OCI-LY7 (cell line): ENCODE results near the gene SNX25. TPM values are rescaled to one million over a fixed set of nuclear protein-coding genes. Genes with fewer than 3 reads are reported as not detected.

Experiments used
- Bru-seq: library from RNA; stranded (reverse); fragments of 400-500 nt; gene quantifications from one replicate; lab custom pipeline; 2021; lab: Mats Ljungman, UMichigan
- BruChase-seq, 2 experiments: library from RNA; stranded (reverse); fragments of 400-500 nt; gene quantifications; one replicate each; lab custom pipeline; 2021; lab: Mats Ljungman, UMichigan
- BruUV-seq: library from RNA; stranded (reverse); fragments of 400-500 nt; replicated peaks from 2 replicates; lab custom pipeline; 2021; lab: Mats Ljungman, UMichigan
- CTCF ChIA-PET: fragments of 300-600 bp; sonication (Branson Sonifier 250); formaldehyde crosslinking; loops from one replicate; lab custom pipeline; 2022; ENCODE audit warnings: antibody characterized with exemption; ENCODE audit not compliant: unreplicated experiment; lab: Charles Lee
- POLR2A ChIA-PET: fragments of 300-600 bp; sonication (Branson Sonifier 250); formaldehyde crosslinking; loops from one replicate; lab custom pipeline; 2022; ENCODE audit warnings: antibody characterized with exemption; lab: Charles Lee
- DNase-seq: peaks from one replicate; pipeline ENCODE4 v3.0.0-alpha.2; 2015; ENCODE audit warnings: low spot score
- H2AFZ ChIP-seq: fragments of 200-600 bp; sonication (generic), shearing (Covaris generic); 2 replicates; pipeline ENCODE4 v1.6.1; 2014; ENCODE audit warnings: mild to moderate bottlenecking, antibody characterized with exemption, low read length, moderate library complexity
- H3K27ac ChIP-seq: fragments of 200-600 bp; sonication (generic); 2 replicates; pipeline ENCODE4 v1.5.1; 2014; ENCODE audit warnings: mixed run types, low read depth, mild to moderate bottlenecking, moderate library complexity, low read length, inconsistent platforms; ENCODE audit not compliant: poor library complexity, severe bottlenecking
- H3K36me3 ChIP-seq: fragments of 200-600 bp; sonication (generic); 2 replicates; pipeline ENCODE4 v1.6.1; 2014; ENCODE audit warnings: mild to moderate bottlenecking, antibody characterized with exemption, low read length, moderate library complexity, mixed read lengths; ENCODE audit not compliant: insufficient read depth
- H3K4me1 ChIP-seq: fragments of 200-600 bp; sonication (generic); 2 replicates; pipeline ENCODE4 v1.5.1; 2014; ENCODE audit warnings: mild to moderate bottlenecking, low read length; ENCODE audit not compliant: insufficient read depth, poor library complexity, severe bottlenecking
- H3K4me2 ChIP-seq: fragments of 200-600 bp; sonication (generic); 2 replicates; pipeline ENCODE4 v1.6.1; 2014; ENCODE audit warnings: mild to moderate bottlenecking, low read length
- H3K4me3 ChIP-seq: fragments of 200-600 bp; sonication (generic); 2 replicates; pipeline ENCODE4 v1.5.1; 2014; ENCODE audit warnings: mild to moderate bottlenecking, low read depth, low read length; ENCODE audit not compliant: poor library complexity, severe bottlenecking
- H3K79me2 ChIP-seq: fragments of 200-600 bp; sonication (generic); 2 replicates; pipeline ENCODE4 v1.6.1; 2016; ENCODE audit warnings: low read depth, mild to moderate bottlenecking, low read length, moderate library complexity, mixed read lengths; ENCODE audit not compliant: insufficient read depth
- H3K9me2 ChIP-seq: fragments of 200-600 bp; sonication (generic); 2 replicates; pipeline ENCODE4 v1.6.1; 2016; ENCODE audit warnings: mild to moderate bottlenecking, low read length, mixed read lengths; ENCODE audit not compliant: insufficient read depth
- H3K9me3 ChIP-seq: fragments of 200-600 bp; sonication (generic); 2 replicates; pipeline ENCODE4 v1.6.1; 2014; ENCODE audit warnings: mild to moderate bottlenecking, mixed run types, low read length, mixed read lengths
- H4K20me1 ChIP-seq: fragments of 200-600 bp; sonication (generic); 2 replicates; pipeline ENCODE4 v1.6.1; 2014; ENCODE audit warnings: mild to moderate bottlenecking, antibody characterized with exemption, low read length, moderate library complexity, mixed read lengths; ENCODE audit not compliant: insufficient read depth
- EZH2phosphoT487 ChIP-seq: fragments of 200-600 bp; sonication (generic); IDR thresholded peaks from 2 replicates; pipeline ENCODE4 v1.6.1; 2018; ENCODE audit warnings: low read depth, borderline replicate concordance, mild to moderate bottlenecking, mixed run types, antibody characterized with exemption, low read length, moderate library complexity, mixed read lengths
- intact Hi-C: fragments of 100-400 bp; cut with micrococcal nuclease; formaldehyde crosslinking; loops from one replicate; pipeline ENCODE4 v1.10.0; 2022; ENCODE audit not compliant: unreplicated experiment
- long read RNA-seq: library from polyadenylated mRNA; stranded (forward); transcript quantifications from one replicate; pipeline ENCODE4 v2.0.0, GENCODE V29; 2022
- total RNA-seq, 2 experiments: library from RNA; depleted of rRNA in 1 of 2; stranded (reverse); fragments of >200 nt in 1 of 2; shearing (Covaris generic) in 1 of 2; gene quantifications; 2 replicates each; pipeline ENCODE4 v1.2.3, GENCODE V29; 2014 to 2022
- TF ChIP-seq, protein P1 (sequence below): fragments of 200-600 bp; sonication (generic); conservative IDR thresholded peaks from 2 replicates; pipeline ENCODE4 v1.5.1; 2014; ENCODE audit warnings: mild to moderate bottlenecking, antibody characterized with exemption, low read length, moderate library complexity, mixed read lengths

Gene SNX25
- total RNA-seq (2014; rRNA removed; shearing (Covaris generic)) (33.7 and 35.5 TPM in 2 replicates), total RNA-seq (2022) (49.4 and 55.6 TPM in 2 replicates), Bru-seq, nascent RNA (percentile 87 among the genes with signal in this experiment), BruChase-seq, experiment 1, labeled RNA remaining after a 6-hour chase (percentile 81 among the genes with signal in this experiment), BruChase-seq, experiment 2, labeled RNA remaining after a 2-hour chase (percentile 76 among the genes with signal in this experiment)
- long read RNA-seq, transcript SNX25-201 (19 exons, 3,264 nt), result major isoform, 110 of 238 reads
- long read RNA-seq, partial matches to known transcripts, result 17 of 238 reads
- long read RNA-seq, other reads (novel, unspliced or antisense), result 111 of 238 reads

DNA sequence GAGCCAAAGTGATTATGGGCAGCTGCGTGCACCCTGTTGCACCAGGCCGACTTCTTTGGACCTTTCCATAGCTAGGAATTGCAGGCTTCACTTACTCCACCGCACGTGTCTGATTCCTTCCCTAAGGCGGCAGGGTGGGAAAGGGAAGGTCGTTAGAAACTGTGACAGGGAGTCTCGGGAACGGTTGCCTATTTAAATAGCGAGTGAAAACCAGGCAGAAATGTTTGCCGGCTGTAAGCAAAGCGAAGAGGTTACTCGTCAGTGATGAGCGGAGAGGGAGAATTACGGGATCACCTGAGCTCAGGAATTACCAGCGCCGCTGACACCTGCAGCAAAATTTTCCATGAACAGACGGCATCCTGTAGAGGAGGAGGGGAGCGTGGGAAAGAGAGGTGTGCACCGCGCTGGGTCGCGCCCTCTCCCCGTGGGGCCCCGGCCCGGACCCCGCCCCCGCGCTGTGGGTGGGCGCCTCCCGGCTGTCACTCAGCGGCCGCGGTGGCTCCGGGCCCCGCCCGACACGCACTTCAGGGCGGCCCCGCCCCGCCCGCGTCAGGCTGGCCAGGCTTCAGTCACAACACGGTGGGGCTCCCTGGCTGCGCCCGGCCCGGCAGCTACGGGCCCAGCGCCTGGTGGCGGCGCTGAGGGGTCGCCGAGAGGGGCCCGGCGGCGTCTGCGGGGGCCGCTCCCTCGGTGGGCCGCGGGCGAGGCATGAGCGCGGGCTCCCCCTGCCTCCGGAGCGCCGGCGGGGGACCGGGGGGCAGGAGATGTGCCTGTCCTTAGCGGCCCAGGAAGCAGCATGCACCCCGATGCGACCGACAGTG lies at the start of gene SNX25:
SNX25 (plus strand) TSS at position 568 of the 821 bp plus-strand sequence; CDS start at position 797, 229 bp downstream.
- BruUV-seq, result no TSS peak
- H3K27ac ChIP-seq, result peak within 1 kb of the TSS; percentile 80
- peak; percentile 91 for DNase-seq
- H3K9me3 ChIP-seq, result no peaks in the 10 kb centered on the region
- CTCF ChIA-PET, result interaction anchor here (0.6 kb wide), 2 partner anchors 23 to 57 kb away, joined by 3 read pairs; no protein-coding TSS in a partner anchor
- intact Hi-C loops, result loop anchor here (1.0 to 10.0 kb wide), 3 partner anchors 188 to 924 kb away; partner anchors contain the start of genes ANKRD37 and CCDC110
- H3K4me3 ChIP-seq, result peak within 1 kb of the TSS; percentile 81
- no peaks in the 10 kb centered on the region for H4K20me1 ChIP-seq
- no peaks in the 10 kb centered on the region for H3K36me3 ChIP-seq
- peak within 1 kb of the TSS; percentile 94 for H2AFZ ChIP-seq
- POLR2A ChIA-PET, result interaction anchor here (0.6 to 2.5 kb wide), 11 partner anchors 35 to 942 kb away, joined by 3 to 9 read pairs (median 4); partner anchors contain the start of gene SLC25A4
- H3K79me2 ChIP-seq, result peaks cover 42% of the 10 kb centered on the region
- peaks cover 57% of the 10 kb centered on the region for H3K4me1 ChIP-seq
- H3K4me2 ChIP-seq, result peak within 1 kb of the TSS; percentile 92
- no peaks in the 10 kb centered on the region for H3K9me2 ChIP-seq
- no peak for TF ChIP-seq EZH2phosphoT487
- TF ChIP-seq, protein P1, sequence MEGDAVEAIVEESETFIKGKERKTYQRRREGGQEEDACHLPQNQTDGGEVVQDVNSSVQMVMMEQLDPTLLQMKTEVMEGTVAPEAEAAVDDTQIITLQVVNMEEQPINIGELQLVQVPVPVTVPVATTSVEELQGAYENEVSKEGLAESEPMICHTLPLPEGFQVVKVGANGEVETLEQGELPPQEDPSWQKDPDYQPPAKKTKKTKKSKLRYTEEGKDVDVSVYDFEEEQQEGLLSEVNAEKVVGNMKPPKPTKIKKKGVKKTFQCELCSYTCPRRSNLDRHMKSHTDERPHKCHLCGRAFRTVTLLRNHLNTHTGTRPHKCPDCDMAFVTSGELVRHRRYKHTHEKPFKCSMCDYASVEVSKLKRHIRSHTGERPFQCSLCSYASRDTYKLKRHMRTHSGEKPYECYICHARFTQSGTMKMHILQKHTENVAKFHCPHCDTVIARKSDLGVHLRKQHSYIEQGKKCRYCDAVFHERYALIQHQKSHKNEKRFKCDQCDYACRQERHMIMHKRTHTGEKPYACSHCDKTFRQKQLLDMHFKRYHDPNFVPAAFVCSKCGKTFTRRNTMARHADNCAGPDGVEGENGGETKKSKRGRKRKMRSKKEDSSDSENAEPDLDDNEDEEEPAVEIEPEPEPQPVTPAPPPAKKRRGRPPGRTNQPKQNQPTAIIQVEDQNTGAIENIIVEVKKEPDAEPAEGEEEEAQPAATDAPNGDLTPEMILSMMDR, result peak; percentile 33

DNA sequence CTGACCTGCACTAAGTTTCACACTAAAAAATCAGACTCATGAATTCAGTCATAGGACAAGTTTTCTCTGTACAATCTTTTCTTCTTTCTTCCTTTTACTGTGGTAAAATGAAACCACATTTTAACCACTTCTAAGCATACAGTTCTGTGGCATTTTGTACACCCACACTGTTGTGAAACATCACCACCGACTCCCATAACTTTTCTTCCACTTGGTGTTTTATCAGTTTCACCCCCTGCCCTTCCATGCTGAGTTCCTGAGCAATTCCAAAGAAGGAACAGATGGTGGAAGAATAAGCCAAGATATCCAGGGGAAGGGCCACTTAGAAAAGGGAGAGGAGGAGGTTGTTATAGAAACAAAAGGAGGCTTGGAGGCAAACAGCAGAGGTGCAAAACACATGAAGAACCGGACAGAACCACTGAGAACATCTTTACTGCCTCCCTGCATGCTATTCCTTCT lies 43.8 kb upstream of the SNX25 start:
- CTCF ChIA-PET, result no interaction called here
- Histone ChIP-seq H3K9me3 (no peaks in the 10 kb centered on the region), H3K4me2 (no peak overlapping the region), H3K4me1 (peaks cover 1% of the 10 kb centered on the region), H3K9me2 (no peaks in the 10 kb centered on the region), H3K79me2 (no peaks in the 10 kb centered on the region), H3K27ac (no peak overlapping the region), H3K36me3 (peaks cover 82% of the 10 kb centered on the region), H2AFZ (no peak overlapping the region), H4K20me1 (no peaks in the 10 kb centered on the region), H3K4me3 (no peak overlapping the region)
- no peak for DNase-seq
- BruUV-seq, result no TSS peak
- intact Hi-C loops, result no loop called here
- POLR2A ChIA-PET, result interaction anchor here (0.6 to 1.3 kb wide), 2 partner anchors 8 to 31 kb away, joined by 3 to 5 read pairs; no protein-coding TSS in a partner anchor
- TF ChIP-seq EZH2phosphoT487, result no peak
- TF ChIP-seq, protein P1, result no peak
